ENCODE measurements around the gene SNRPB. TPM values are rescaled to one million over a fixed set of nuclear protein-coding genes. Genes with fewer than 3 reads are reported as not detected.
A peak's percentile ranks its signal among the peaks of the same experiment; 100 is the strongest.

Gene SNRPB
- total and polyA plus RNA-seq, 2 of the 13 experiments (the other 11 are each of a cell fraction or from before 2014, with no cell fraction given) = 473 to 844 TPM

DNA sequence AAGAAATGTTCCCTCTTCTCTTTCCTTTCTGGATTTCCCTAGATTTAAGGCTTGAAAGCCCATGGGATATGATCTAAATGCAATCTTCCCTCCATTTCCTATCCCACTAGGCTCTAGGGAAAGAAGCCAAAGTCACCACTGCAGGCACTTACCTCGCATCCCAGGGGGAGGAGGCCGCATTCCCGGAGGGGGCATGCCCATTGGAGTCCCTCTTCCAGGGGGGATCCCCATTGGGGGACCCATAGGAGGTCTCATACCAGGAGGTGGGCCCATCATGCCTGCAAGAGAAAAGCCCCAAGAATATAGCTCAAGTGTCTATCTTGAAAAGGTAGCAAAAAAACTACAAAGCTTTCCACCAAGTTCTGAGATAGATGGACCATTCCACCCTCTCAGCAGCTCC lies 8.1 kb downstream of the SNRPB start:
- ATAC-seq (no peak), DNase-seq (ENCODE audit: low spot score) (no peak), FAIRE-seq (no peak)
- Histone ChIP-seq H3K9me3 (ENCODE audit: low read length) (no peaks in the 10 kb centered on the region), H4K20me1 (ENCODE audit: insufficient read depth, low read length) (peaks cover 41% of the 10 kb centered on the region), H3K4me1 (ENCODE audit: insufficient read depth, low read length) (peaks cover 32% of the 10 kb centered on the region), H3K4me3 (replicated peaks in 1 of 3; ENCODE audit: insufficient read depth in 1 of 3, low read depth in 2 of 3, low read length in 3 of 3) (no peak overlapping the region), H3K36me3 (replicated peaks in 1 of 2; ENCODE audit: control insufficient read depth in 1 of 2, insufficient read depth in 2 of 2, low read length in 2 of 2) (peaks cover 47 to 82% of the 10 kb centered on the region in 2 experiments), H2AFZ (ENCODE audit: low read length) (no peak overlapping the region), H3K27ac (ENCODE audit: extremely low read length, insufficient read depth, low read length) (no peak overlapping the region), H3K27me3 (ENCODE audit: control insufficient read depth in 1 of 2, insufficient read depth in 2 of 2, low read length in 2 of 2) (no peaks in the 10 kb centered on the region), H3K79me2 (ENCODE audit: insufficient read depth, low read length) (peaks cover 23% of the 10 kb centered on the region), H3K9ac (ENCODE audit: insufficient read depth, low read depth, low read length) (no peak overlapping the region), H3K4me2 (ENCODE audit: low read depth, low read length) (no peak overlapping the region)
- WGBS (ENCODE audit: low lambda C conversion rate) = 98% methylated on average over 3 of the region's 3 CpGs
- no TSS peak for BruUV-seq (replicated peaks)
- TF ChIP-seq ZNF766 (CRISPR knock-in tag; IDR thresholded peaks at IDR 0.05; ENCODE audit: borderline replicate concordance) (no peak), SMAD1 (CRISPR knock-in tag; IDR thresholded peaks at IDR 0.05; ENCODE audit: borderline replicate concordance, low read depth) (no peak), KDM1A (CRISPR knock-in tag; IDR thresholded peaks at IDR 0.05) (no peak), RBM22 (optimal IDR thresholded peaks at IDR 0.05; ENCODE audit: low read length) (peak; percentile 57), XRCC5 (optimal IDR thresholded peaks at IDR 0.05; ENCODE audit: low read length) (peak; percentile 14), ESRRA (CRISPR knock-in tag; IDR thresholded peaks at IDR 0.05; ENCODE audit: low read depth) (no peak), ZNF510 (CRISPR knock-in tag; IDR thresholded peaks at IDR 0.05; ENCODE audit: low read depth) (no peak), SATB2 (CRISPR knock-in tag; IDR thresholded peaks at IDR 0.05) (no peak), ZFP37 (CRISPR knock-in tag; IDR thresholded peaks at IDR 0.05; ENCODE audit: borderline replicate concordance) (no peak), ZFP90 (CRISPR knock-in tag; IDR thresholded peaks at IDR 0.05; ENCODE audit: borderline replicate concordance) (no peak), ZNF569 (CRISPR knock-in tag; IDR thresholded peaks at IDR 0.05; ENCODE audit: borderline replicate concordance) (no peak), ZNF737 (CRISPR knock-in tag; IDR thresholded peaks at IDR 0.05; ENCODE audit: borderline replicate concordance) (no peak)
- TF ChIP-seq, protein P1, sequence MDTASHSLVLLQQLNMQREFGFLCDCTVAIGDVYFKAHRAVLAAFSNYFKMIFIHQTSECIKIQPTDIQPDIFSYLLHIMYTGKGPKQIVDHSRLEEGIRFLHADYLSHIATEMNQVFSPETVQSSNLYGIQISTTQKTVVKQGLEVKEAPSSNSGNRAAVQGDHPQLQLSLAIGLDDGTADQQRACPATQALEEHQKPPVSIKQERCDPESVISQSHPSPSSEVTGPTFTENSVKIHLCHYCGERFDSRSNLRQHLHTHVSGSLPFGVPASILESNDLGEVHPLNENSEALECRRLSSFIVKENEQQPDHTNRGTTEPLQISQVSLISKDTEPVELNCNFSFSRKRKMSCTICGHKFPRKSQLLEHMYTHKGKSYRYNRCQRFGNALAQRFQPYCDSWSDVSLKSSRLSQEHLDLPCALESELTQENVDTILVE (CRISPR knock-in tag; IDR thresholded peaks at IDR 0.05) = no peak
- TF ChIP-seq, protein P2, sequence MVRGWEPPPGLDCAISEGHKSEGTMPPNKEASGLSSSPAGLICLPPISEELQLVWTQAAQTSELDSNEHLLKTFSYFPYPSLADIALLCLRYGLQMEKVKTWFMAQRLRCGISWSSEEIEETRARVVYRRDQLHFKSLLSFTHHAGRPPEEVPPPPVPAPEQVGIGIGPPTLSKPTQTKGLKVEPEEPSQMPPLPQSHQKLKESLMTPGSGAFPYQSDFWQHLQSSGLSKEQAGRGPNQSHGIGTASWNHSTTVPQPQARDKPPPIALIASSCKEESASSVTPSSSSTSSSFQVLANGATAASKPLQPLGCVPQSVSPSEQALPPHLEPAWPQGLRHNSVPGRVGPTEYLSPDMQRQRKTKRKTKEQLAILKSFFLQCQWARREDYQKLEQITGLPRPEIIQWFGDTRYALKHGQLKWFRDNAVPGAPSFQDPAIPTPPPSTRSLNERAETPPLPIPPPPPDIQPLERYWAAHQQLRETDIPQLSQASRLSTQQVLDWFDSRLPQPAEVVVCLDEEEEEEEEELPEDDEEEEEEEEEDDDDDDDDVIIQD (CRISPR knock-in tag; IDR thresholded peaks at IDR 0.05; ENCODE audit: low read depth) = no peak
- TF ChIP-seq, protein P3, sequence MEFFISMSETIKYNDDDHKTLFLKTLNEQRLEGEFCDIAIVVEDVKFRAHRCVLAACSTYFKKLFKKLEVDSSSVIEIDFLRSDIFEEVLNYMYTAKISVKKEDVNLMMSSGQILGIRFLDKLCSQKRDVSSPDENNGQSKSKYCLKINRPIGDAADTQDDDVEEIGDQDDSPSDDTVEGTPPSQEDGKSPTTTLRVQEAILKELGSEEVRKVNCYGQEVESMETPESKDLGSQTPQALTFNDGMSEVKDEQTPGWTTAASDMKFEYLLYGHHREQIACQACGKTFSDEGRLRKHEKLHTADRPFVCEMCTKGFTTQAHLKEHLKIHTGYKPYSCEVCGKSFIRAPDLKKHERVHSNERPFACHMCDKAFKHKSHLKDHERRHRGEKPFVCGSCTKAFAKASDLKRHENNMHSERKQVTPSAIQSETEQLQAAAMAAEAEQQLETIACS (CRISPR knock-in tag; IDR thresholded peaks at IDR 0.05) = no peak
- TF ChIP-seq, protein P4, sequence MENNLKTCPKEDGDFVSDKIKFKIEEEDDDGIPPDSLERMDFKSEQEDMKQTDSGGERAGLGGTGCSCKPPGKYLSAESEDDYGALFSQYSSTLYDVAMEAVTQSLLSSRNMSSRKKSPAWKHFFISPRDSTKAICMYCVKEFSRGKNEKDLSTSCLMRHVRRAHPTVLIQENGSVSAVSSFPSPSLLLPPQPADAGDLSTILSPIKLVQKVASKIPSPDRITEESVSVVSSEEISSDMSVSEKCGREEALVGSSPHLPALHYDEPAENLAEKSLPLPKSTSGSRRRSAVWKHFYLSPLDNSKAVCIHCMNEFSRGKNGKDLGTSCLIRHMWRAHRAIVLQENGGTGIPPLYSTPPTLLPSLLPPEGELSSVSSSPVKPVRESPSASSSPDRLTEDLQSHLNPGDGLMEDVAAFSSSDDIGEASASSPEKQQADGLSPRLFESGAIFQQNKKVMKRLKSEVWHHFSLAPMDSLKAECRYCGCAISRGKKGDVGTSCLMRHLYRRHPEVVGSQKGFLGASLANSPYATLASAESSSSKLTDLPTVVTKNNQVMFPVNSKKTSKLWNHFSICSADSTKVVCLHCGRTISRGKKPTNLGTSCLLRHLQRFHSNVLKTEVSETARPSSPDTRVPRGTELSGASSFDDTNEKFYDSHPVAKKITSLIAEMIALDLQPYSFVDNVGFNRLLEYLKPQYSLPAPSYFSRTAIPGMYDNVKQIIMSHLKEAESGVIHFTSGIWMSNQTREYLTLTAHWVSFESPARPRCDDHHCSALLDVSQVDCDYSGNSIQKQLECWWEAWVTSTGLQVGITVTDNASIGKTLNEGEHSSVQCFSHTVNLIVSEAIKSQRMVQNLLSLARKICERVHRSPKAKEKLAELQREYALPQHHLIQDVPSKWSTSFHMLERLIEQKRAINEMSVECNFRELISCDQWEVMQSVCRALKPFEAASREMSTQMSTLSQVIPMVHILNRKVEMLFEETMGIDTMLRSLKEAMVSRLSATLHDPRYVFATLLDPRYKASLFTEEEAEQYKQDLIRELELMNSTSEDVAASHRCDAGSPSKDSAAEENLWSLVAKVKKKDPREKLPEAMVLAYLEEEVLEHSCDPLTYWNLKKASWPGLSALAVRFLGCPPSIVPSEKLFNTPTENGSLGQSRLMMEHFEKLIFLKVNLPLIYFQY (CRISPR knock-in tag; IDR thresholded peaks at IDR 0.05; ENCODE audit: borderline replicate concordance) = no peak
- intact Hi-C loops (cut with micrococcal nuclease; ENCODE audit: unreplicated experiment) = no loop called here
- ChIA-PET CTCF (ENCODE audit: low intra/inter-chr PET ratio, low total read pairs) (no interaction called here), POLR2A (no interaction called here)
- in situ Hi-C loops (cut with HindIII; ENCODE audit: extremely low pct_ligation_motif_present, low pct_unique_long_range_greater_than_20kb) = no loop called here
